LNCaP clone FGC (cell line): ENCODE measurements around the gene FAM124B.
A peak's percentile ranks its signal among the peaks of the same experiment; 100 is the strongest.

Experiments
- DNase-seq: peaks from one replicate; pipeline ENCODE4 v3.0.0-alpha.2; 2011; ENCODE audit warnings: low read depth
- H3K4me3 ChIP-seq: 2 replicates; pipeline ENCODE4 v1.5.1; 2011; ENCODE audit warnings: mild to moderate bottlenecking, low read depth, low read length, control low read depth
- TF ChIP-seq, protein P1 (sequence below): IDR thresholded peaks from 2 replicates; pipeline ENCODE4 v1.5.1; 2012; ENCODE audit warnings: mild to moderate bottlenecking; ENCODE audit not compliant: control insufficient read depth, insufficient read depth; ENCODE audit errors: extremely low read depth

FAM124B gene

DNA sequence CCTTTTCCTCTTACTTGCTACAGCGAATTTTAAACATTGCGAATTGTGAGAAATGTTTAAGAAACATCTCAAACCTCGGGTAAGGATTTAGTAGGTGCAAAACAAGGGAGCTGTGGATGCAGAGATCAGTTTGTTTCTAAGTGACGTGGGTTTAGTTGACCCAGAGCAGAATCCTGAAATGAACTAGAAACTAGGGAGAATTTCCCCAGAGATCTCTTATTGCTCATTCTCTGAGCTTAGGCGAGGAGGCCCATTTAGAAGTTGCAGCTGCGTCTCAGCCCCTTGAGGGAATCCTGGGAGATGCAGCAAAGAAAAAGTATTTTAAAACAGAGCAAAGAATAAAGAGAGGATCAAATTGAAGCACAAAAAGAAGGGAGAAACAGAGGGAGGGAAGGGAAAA, 29.3 kb downstream of the FAM124B start:
- DNase-seq = no peak
- TF ChIP-seq, protein P1, sequence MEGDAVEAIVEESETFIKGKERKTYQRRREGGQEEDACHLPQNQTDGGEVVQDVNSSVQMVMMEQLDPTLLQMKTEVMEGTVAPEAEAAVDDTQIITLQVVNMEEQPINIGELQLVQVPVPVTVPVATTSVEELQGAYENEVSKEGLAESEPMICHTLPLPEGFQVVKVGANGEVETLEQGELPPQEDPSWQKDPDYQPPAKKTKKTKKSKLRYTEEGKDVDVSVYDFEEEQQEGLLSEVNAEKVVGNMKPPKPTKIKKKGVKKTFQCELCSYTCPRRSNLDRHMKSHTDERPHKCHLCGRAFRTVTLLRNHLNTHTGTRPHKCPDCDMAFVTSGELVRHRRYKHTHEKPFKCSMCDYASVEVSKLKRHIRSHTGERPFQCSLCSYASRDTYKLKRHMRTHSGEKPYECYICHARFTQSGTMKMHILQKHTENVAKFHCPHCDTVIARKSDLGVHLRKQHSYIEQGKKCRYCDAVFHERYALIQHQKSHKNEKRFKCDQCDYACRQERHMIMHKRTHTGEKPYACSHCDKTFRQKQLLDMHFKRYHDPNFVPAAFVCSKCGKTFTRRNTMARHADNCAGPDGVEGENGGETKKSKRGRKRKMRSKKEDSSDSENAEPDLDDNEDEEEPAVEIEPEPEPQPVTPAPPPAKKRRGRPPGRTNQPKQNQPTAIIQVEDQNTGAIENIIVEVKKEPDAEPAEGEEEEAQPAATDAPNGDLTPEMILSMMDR = no peak
- H3K4me3 ChIP-seq = no peak overlapping the region

DNA sequence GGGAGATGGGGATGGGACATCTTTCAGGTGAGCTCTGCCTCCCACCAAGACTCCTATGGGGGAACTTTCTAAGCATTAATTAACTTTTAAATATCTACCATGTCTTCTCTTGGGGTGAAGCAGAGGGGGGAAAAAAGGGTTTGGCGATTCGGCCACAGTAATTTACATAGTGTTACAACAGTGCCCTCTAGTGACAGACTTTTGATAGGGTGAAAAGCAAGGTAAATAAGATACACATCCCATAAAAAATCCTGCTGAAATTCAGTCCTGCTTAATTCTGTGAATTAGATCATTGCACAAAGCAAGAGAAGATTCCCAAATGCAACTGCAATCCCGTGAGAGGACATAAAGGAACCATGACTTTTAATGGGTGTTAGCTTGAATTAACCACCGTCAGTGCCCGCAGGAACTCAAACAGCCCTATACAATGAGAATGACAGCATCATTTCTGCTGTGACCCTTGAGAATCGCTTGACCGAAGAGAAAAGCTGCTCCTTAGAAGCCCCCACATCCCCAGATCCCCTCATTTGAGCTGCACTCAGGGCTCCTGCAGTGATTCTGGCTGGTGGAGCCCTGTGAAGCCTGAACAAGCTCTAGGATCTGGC, 32.8 kb downstream of the FAM124B start:
- TF ChIP-seq, protein P1 = peak; percentile 50
- DNase-seq = peak; percentile 23
- H3K4me3 ChIP-seq = no peak overlapping the region

- TF ChIP-seq, protein P1 = no peak
- DNase-seq = peak; percentile 40
- no peak overlapping the region for H3K4me3 ChIP-seq
Observed at GRCh38 chr2:224366267-224366844, 35.6 kb downstream of the FAM124B start.

- no peak for DNase-seq
Observed at GRCh38 chr2:224365331-224365730, 36.6 kb downstream of the FAM124B start.

DNA sequence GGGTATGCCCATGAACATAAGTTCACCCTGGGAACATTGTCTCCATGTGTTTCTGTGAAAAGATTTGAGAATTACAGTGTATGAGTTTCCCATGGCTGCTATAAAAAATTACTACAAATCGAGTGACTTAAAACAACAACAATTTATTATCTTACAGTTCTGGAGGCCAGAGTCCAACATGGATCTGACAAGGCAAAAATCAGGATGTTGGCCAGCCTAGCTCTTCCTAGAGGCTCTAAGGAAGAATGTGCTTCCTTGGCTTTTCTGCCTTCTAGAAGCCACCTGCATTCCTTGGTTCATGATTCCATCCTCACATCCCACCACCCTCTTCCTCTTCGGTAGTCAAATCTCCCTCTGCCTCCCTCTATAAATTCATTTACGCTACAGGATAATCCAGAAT, 38.6 kb downstream of the FAM124B start:
- no peak overlapping the region for H3K4me3 ChIP-seq
- TF ChIP-seq, protein P1 = no peak
- no peak for DNase-seq

More at GRCh38 chr2:224365331-224365730, 36.6 kb downstream of the FAM124B start:
- no peak overlapping the region for H3K4me3 ChIP-seq
- TF ChIP-seq, protein P1 = no peak

GRCh38 chr2:224362094-224362493, 39.8 kb downstream of the FAM124B start:
- H3K4me3 ChIP-seq = no peak overlapping the region
- DNase-seq = no peak
- TF ChIP-seq, protein P1 = no peak

DNA sequence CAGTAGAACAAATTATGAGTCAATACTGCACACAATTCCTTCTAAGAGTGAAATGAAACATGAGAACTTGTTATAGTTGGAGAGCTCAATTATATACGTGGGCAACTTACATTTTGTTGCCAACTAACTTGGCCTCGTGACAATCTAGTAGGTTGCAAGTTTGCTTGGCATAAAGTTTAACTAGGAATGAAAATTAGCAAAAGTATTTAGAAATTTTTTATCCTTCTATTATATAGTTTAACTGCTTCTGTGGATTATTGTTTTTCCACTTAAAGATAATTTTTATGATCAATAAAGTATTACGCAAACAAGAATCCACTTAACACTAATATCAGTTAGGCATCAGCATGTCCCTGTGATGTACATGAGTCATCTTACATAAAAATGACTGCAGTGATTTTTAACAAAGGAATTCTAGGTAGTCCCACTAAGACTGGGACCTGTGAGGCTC, 41.1 kb downstream of the FAM124B start:
- no peak overlapping the region for H3K4me3 ChIP-seq
- TF ChIP-seq, protein P1 = no peak
- peak; percentile 28 for DNase-seq
